WI38 (cell line): ENCODE results near the gene CHD5.

Experiments used
- H3K4me3 ChIP-seq: 2 replicates; pipeline ENCODE4 v1.5.1; 2011; ENCODE audit warnings: low read depth, mild to moderate bottlenecking, control low read depth, low read length
- CTCF ChIP-seq: IDR thresholded peaks from 2 replicates; pipeline ENCODE4 v1.5.1; 2012; ENCODE audit warnings: low read depth, mild to moderate bottlenecking, control low read depth, low read length

CHD5 gene

GRCh38 chr1:6207921-6208320, 27.8 kb upstream of the CHD5 start:
- H3K4me3 ChIP-seq: no peak overlapping the region
- no peak for TF ChIP-seq CTCF

GRCh38 chr1:6207075-6207885, 27.2 kb upstream of the CHD5 start:
- no peak for TF ChIP-seq CTCF
- no peak overlapping the region for H3K4me3 ChIP-seq

GRCh38 chr1:6206520-6206855, 26.4 kb upstream of the CHD5 start:
- no peak for TF ChIP-seq CTCF
- H3K4me3 ChIP-seq: peak overlapping the region; percentile 45

- no peak for TF ChIP-seq CTCF
- H3K4me3 ChIP-seq: peak within 1 kb of the TSS; percentile 45
Observed at GRCh38 chr1:6205849-6206519, 25.9 kb upstream of the CHD5 start, which contains the start of gene RNF207. Gene RNF207, plus strand, starts transcription at chr1:6206119. Its CDS starts 417 bp downstream, at chr1:6206536.

- no peak for TF ChIP-seq CTCF
- H3K4me3 ChIP-seq: no peak overlapping the region
Observed at GRCh38 chr1:6202256-6202655, 22.1 kb upstream of the CHD5 start.

GRCh38 chr1:6200188-6200809, 20.2 kb upstream of the CHD5 start:
- no peak for TF ChIP-seq CTCF
- H3K4me3 ChIP-seq: peak overlapping the region; percentile 100
